Mesenchymal stem cell (in vitro differentiated cells and primary cell): Measurements from ENCODE around the gene NXPH3.
A peak's percentile ranks its signal among the peaks of the same experiment; 100 is the strongest.

Experiments
- DNase-seq: peaks from one replicate; pipeline ENCODE4 v3.0.0-alpha.2; 2013
- H2AFZ ChIP-seq: one replicate; pipeline ENCODE4 v1.6.1; 2013; ENCODE audit warnings: low read depth, mild to moderate bottlenecking, control low read depth, inconsistent platforms, low read length, moderate library complexity
- H2AK5ac ChIP-seq: 2 replicates; pipeline ENCODE4 v1.6.1; 2013; ENCODE audit warnings: low read length, moderate library complexity, mild to moderate bottlenecking, inconsistent platforms; ENCODE audit not compliant: severe bottlenecking
- H2BK120ac ChIP-seq: one replicate; pipeline ENCODE4 v1.6.1; 2013; ENCODE audit warnings: low read depth, mild to moderate bottlenecking, inconsistent platforms, low read length, moderate library complexity
- H2BK12ac ChIP-seq, 2 experiments: one replicate each; pipeline ENCODE4 v1.6.1; 2013; ENCODE audit warnings: inconsistent platforms in 2 of 2, low read length in 2 of 2, mild to moderate bottlenecking in 2 of 2, moderate library complexity in 2 of 2, control low read depth in 1 of 2
- H2BK15ac ChIP-seq: one replicate; pipeline ENCODE4 v1.6.1; 2013; ENCODE audit warnings: mild to moderate bottlenecking, low read depth, inconsistent platforms; ENCODE audit not compliant: poor library complexity, severe bottlenecking
- H2BK5ac ChIP-seq: 2 replicates; pipeline ENCODE4 v1.6.1; 2013; ENCODE audit warnings: low read depth, mild to moderate bottlenecking, low read length, control low read depth, inconsistent platforms; ENCODE audit not compliant: poor library complexity, severe bottlenecking
- H3K14ac ChIP-seq, 2 experiments: one replicate each; pipeline ENCODE4 v1.6.1; 2013; ENCODE audit warnings: inconsistent platforms in 2 of 2, low read length in 2 of 2, control low read depth in 1 of 2, mild to moderate bottlenecking in 1 of 2, moderate library complexity in 1 of 2
- H3K18ac ChIP-seq, 2 experiments: one replicate each; pipeline ENCODE4 v1.6.1; 2013; ENCODE audit warnings: inconsistent platforms in 2 of 2, low read length in 2 of 2, control low read depth in 1 of 2, low read depth in 1 of 2, mild to moderate bottlenecking in 1 of 2
- H3K23ac ChIP-seq, 2 experiments: one replicate each; pipeline ENCODE4 v1.6.1; 2013; ENCODE audit warnings: inconsistent platforms in 2 of 2, low read length in 2 of 2, mild to moderate bottlenecking in 2 of 2, moderate library complexity in 2 of 2, control low read depth in 1 of 2
- H3K27ac ChIP-seq: 2 replicates; pipeline ENCODE4 v1.5.1; 2013; ENCODE audit warnings: mild to moderate bottlenecking, moderate library complexity, low read length, control low read depth, inconsistent platforms; ENCODE audit not compliant: poor library complexity, severe bottlenecking
- H3K27me3 ChIP-seq, 2 experiments: 2 replicates each; pipeline versions ENCODE4 v1.6.1 to v1.7.0; 2013; ENCODE audit warnings: low read length in 2 of 2, mild to moderate bottlenecking in 2 of 2, moderate library complexity in 2 of 2, control low read depth in 1 of 2, inconsistent platforms in 1 of 2; ENCODE audit not compliant: control insufficient read depth in 1 of 2, insufficient read depth in 1 of 2
- H3K36me3 ChIP-seq, 2 experiments: 2 replicates each; pipeline versions ENCODE4 v1.6.1 to v1.7.0; 2013; ENCODE audit warnings: low read length in 2 of 2, control low read depth in 1 of 2, inconsistent platforms in 1 of 2, low read depth in 1 of 2, mild to moderate bottlenecking in 1 of 2; ENCODE audit not compliant: insufficient read depth in 2 of 2, control insufficient read depth in 1 of 2
- H3K4ac ChIP-seq, 2 experiments: one replicate each; pipeline ENCODE4 v1.6.1; 2013; ENCODE audit warnings: inconsistent platforms in 2 of 2, low read length in 2 of 2, mild to moderate bottlenecking in 2 of 2, moderate library complexity in 2 of 2, control low read depth in 1 of 2, low read depth in 1 of 2
- H3K4me1 ChIP-seq: 2 replicates; pipeline ENCODE4 v1.6.1; 2013; ENCODE audit warnings: low read depth, low read length, control low read depth; ENCODE audit not compliant: control insufficient read depth, insufficient read depth
- H3K4me2 ChIP-seq: 2 replicates; pipeline ENCODE4 v1.6.1; 2013; ENCODE audit warnings: low read length, mild to moderate bottlenecking, inconsistent platforms; ENCODE audit not compliant: poor library complexity, severe bottlenecking
- H3K4me3 ChIP-seq, 2 experiments: 2 replicates each; pipeline versions ENCODE4 v1.5.1 to v1.7.0; 2013; ENCODE audit warnings: low read length in 2 of 2, mild to moderate bottlenecking in 2 of 2, control low read depth in 1 of 2, low read depth in 1 of 2; ENCODE audit not compliant: insufficient read depth in 1 of 2
- H3K79me1 ChIP-seq: replicated peaks from 2 replicates; pipeline ENCODE4 v1.6.1; 2013; ENCODE audit warnings: mild to moderate bottlenecking, control low read depth, low read length, inconsistent platforms; ENCODE audit not compliant: poor library complexity, severe bottlenecking
- H3K9ac ChIP-seq: 2 replicates; pipeline ENCODE4 v1.7.0; 2013; ENCODE audit warnings: mild to moderate bottlenecking, low read length, moderate library complexity
- H3K9me3 ChIP-seq: 2 replicates; pipeline ENCODE4 v1.7.0; 2013; ENCODE audit warnings: mild to moderate bottlenecking, low read length; ENCODE audit not compliant: control insufficient read depth
- H4K8ac ChIP-seq: one replicate; pipeline ENCODE4 v1.6.1; 2013; ENCODE audit warnings: inconsistent platforms, mild to moderate bottlenecking, low read length, moderate library complexity
- H4K91ac ChIP-seq: one replicate; pipeline ENCODE4 v1.6.1; 2013; ENCODE audit warnings: mild to moderate bottlenecking, low read length, inconsistent platforms
- WGBS: methylation state at CpG from one replicate; pipeline ENCODE4 v1.1.7; 2013; ENCODE audit warnings: mixed read lengths; 5-methylcytosine and 5-hydroxymethylcytosine counted together

Gene NXPH3

DNA sequence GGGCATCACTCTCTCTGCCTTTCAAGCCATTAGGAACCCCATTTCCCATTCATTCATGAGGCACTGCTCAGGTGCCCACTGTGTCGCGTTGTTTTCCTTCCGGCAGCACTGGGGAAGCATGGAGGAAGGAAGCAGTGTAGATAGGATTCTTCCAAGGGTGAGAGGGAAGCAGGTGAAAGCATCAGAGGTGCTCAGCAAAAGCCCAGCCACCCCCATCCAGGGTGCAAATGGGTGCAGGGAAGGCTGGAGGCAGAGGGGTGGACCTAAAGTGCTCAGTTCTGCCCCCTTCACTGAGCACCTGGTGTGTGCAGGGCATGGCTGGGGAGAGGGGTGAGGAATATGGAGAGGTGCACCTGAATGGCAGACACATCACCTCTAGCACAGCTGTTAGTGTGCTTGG lies 3.4 kb upstream of the NXPH3 start:
- H3K23ac ChIP-seq: no peak overlapping the region
- no peak overlapping the region for H3K14ac ChIP-seq

GRCh38 chr17:49572806-49573420 lies 2.8 kb upstream of the NXPH3 start:
- WGBS: 82% methylated on average over 6 of the region's 6 CpGs
- Histone ChIP-seq H2BK120ac (no peak overlapping the region), H2BK5ac (no peak overlapping the region), H2AK5ac (no peak overlapping the region), H3K14ac (no peak overlapping the region), H3K79me1 (no peaks in the 10 kb centered on the region), H3K4me3 (no peak overlapping the region), H3K4me1 (peaks cover 31% of the 10 kb centered on the region), H3K27ac (no peak overlapping the region), H4K91ac (no peak overlapping the region), H3K9ac (no peak overlapping the region), H3K36me3 (no peaks in the 10 kb centered on the region), H3K23ac (no peak overlapping the region), H3K9me3 (no peaks in the 10 kb centered on the region), H3K18ac (no peak overlapping the region), H2AFZ (no peak overlapping the region), H2BK12ac (no peak overlapping the region), H3K27me3 (peaks cover 44 to 63% of the 10 kb centered on the region in 2 experiments), H2BK15ac (no peak overlapping the region), H3K4me2 (no peak overlapping the region), H4K8ac (no peak overlapping the region), H3K4ac (no peak overlapping the region)
- no peak for DNase-seq

More for the DNA sequence above, 3.4 kb upstream of the NXPH3 start:
- WGBS: 91% methylated on average over 3 of the region's 3 CpGs
- Histone ChIP-seq H3K9me3 (no peaks in the 10 kb centered on the region), H2AFZ (no peak overlapping the region), H3K4ac (no peak overlapping the region), H2BK120ac (no peak overlapping the region), H3K18ac (no peak overlapping the region), H2BK12ac (no peak overlapping the region), H4K91ac (no peak overlapping the region), H3K79me1 (no peaks in the 10 kb centered on the region), H3K4me2 (no peak overlapping the region), H2AK5ac (no peak overlapping the region), H3K4me1 (peaks cover 31% of the 10 kb centered on the region), H3K36me3 (no peaks in the 10 kb centered on the region), H3K27me3 (peaks cover 41 to 56% of the 10 kb centered on the region in 2 experiments), H2BK15ac (no peak overlapping the region), H4K8ac (no peak overlapping the region), H3K9ac (no peak overlapping the region), H3K4me3 (peak overlapping the region in 1 of 2 experiments; percentile 6), H2BK5ac (no peak overlapping the region), H3K27ac (no peak overlapping the region)
- no peak for DNase-seq

GRCh38 chr17:49573510-49574322 lies 2.0 kb upstream of the NXPH3 start:
- H3K79me1 ChIP-seq: no peaks in the 10 kb centered on the region
- no peak overlapping the region for H3K14ac ChIP-seq
- H3K27me3 ChIP-seq: peaks cover 50 to 69% of the 10 kb centered on the region in 2 experiments
- H3K18ac ChIP-seq: no peak overlapping the region
- no peak overlapping the region for H2BK12ac ChIP-seq
- no peak overlapping the region for H3K9ac ChIP-seq
- H3K4ac ChIP-seq: no peak overlapping the region
- no peaks in the 10 kb centered on the region for H3K36me3 ChIP-seq
- H3K9me3 ChIP-seq: no peaks in the 10 kb centered on the region
- no peak overlapping the region for H3K23ac ChIP-seq
- H2AFZ ChIP-seq: no peak overlapping the region
- H2BK5ac ChIP-seq: no peak overlapping the region
- H2BK15ac ChIP-seq: peak overlapping the region; percentile 61
- no peak overlapping the region for H3K4me3 ChIP-seq
- H3K27ac ChIP-seq: no peak overlapping the region
- peaks cover 27% of the 10 kb centered on the region for H3K4me1 ChIP-seq
- H2AK5ac ChIP-seq: no peak overlapping the region
- no peak overlapping the region for H4K91ac ChIP-seq
- no peak overlapping the region for H4K8ac ChIP-seq
- no peak overlapping the region for H3K4me2 ChIP-seq
- H2BK120ac ChIP-seq: no peak overlapping the region
- 80% methylated on average over 15 of the region's 15 CpGs for WGBS
- no peak for DNase-seq

GRCh38 chr17:49574323-49574781 lies 1.3 kb upstream of the NXPH3 start:
- H3K18ac ChIP-seq: no peak overlapping the region
- H2BK120ac ChIP-seq: no peak overlapping the region
- H3K4me2 ChIP-seq: no peak overlapping the region

More at GRCh38 chr17:49574323-49574781, 1.3 kb upstream of the NXPH3 start:
- Histone ChIP-seq H2BK5ac (no peak overlapping the region), H3K79me1 (no peaks in the 10 kb centered on the region), H2AFZ (no peak overlapping the region), H2AK5ac (no peak overlapping the region), H2BK12ac (no peak overlapping the region), H3K14ac (no peak overlapping the region), H2BK15ac (peak overlapping the region; percentile 61), H3K4me1 (peaks cover 27% of the 10 kb centered on the region), H3K4me3 (no peak overlapping the region), H3K9me3 (no peaks in the 10 kb centered on the region), H3K27me3 (peaks cover 50 to 69% of the 10 kb centered on the region in 2 experiments), H3K4ac (no peak overlapping the region), H3K36me3 (no peaks in the 10 kb centered on the region), H3K23ac (no peak overlapping the region), H4K8ac (no peak overlapping the region), H3K9ac (no peak overlapping the region), H3K27ac (no peak overlapping the region), H4K91ac (no peak overlapping the region)
- 80% methylated on average over 11 of the region's 13 CpGs for WGBS
- DNase-seq: no peak
